DLD1 (cell line): ENCODE results near the gene CSRNP2.
"Not testable (repeated sequence)": the region's sequence is repeated elsewhere in the genome, so short reads cannot be mapped to it uniquely, and the experiment has no call there.

Experiments used
- in situ Hi-C: cut with HindIII; loops from 2 replicates; pipeline ENCODE4 v1.10.0; 2017; ENCODE audit warnings: low sequenced_read_pairs

CSRNP2 gene

GRCh38 chr12:51083126-51083833 lies at the start of gene CSRNP2:
CSRNP2 (minus strand) TSS chr12:51083596; CDS start chr12:51076561, 7,035 bp downstream.
- in situ Hi-C loops = no loop called here

- in situ Hi-C loops = no loop called here
Observed at GRCh38 chr12:51132693-51133092, 49.3 kb upstream of the CSRNP2 start.

GRCh38 chr12:51131745-51132521 lies 48.5 kb upstream of the CSRNP2 start:
- in situ Hi-C loops = no loop called here

GRCh38 chr12:51128919-51129318 lies 45.5 kb upstream of the CSRNP2 start:
- in situ Hi-C loops = no loop called here

- in situ Hi-C loops = no loop called here
Observed at GRCh38 chr12:51127050-51127729, 43.8 kb upstream of the CSRNP2 start.

- in situ Hi-C loops = no loop called here
Observed at GRCh38 chr12:51126297-51126696, 42.9 kb upstream of the CSRNP2 start.

GRCh38 chr12:51124504-51124903 lies 41.1 kb upstream of the CSRNP2 start:
- in situ Hi-C loops = no loop called here

- in situ Hi-C loops = no loop called here
Observed at GRCh38 chr12:51122844-51123243, 39.4 kb upstream of the CSRNP2 start.

GRCh38 chr12:51118706-51119105 lies 35.3 kb upstream of the CSRNP2 start:
- in situ Hi-C loops = no loop called here

GRCh38 chr12:51115533-51115932 lies 32.1 kb upstream of the CSRNP2 start:
- in situ Hi-C loops = no loop called here

- in situ Hi-C loops = no loop called here
Observed at GRCh38 chr12:51108136-51108535, 24.7 kb upstream of the CSRNP2 start.

GRCh38 chr12:51103977-51104376 lies 20.6 kb upstream of the CSRNP2 start:
- in situ Hi-C loops = no loop called here

- in situ Hi-C loops = no loop called here
Observed at GRCh38 chr12:51098611-51099010, 15.2 kb upstream of the CSRNP2 start.

GRCh38 chr12:51090705-51091229 lies 7.4 kb upstream of the CSRNP2 start:
- in situ Hi-C loops = no loop called here

GRCh38 chr12:51087818-51088217 lies 4.4 kb upstream of the CSRNP2 start:
- in situ Hi-C loops = no loop called here

- in situ Hi-C loops = no loop called here
Observed at GRCh38 chr12:51086933-51087332, 3.5 kb upstream of the CSRNP2 start.

- in situ Hi-C loops = no loop called here
Observed at GRCh38 chr12:51085757-51086156, 2.4 kb upstream of the CSRNP2 start.

- in situ Hi-C loops = no loop called here
Observed at GRCh38 chr12:51082561-51083125, 753 bp downstream of the CSRNP2 start.

GRCh38 chr12:51081421-51081820 lies 2.0 kb downstream of the CSRNP2 start:
- in situ Hi-C loops = no loop called here

- in situ Hi-C loops = no loop called here
Observed at GRCh38 chr12:51080136-51080535, 3.3 kb downstream of the CSRNP2 start.

- in situ Hi-C loops = not testable (repeated sequence)
Observed at GRCh38 chr12:51078866-51079265, 4.5 kb downstream of the CSRNP2 start.
